ENCODE results near the gene SS18. TPM values are rescaled to one million over a fixed set of nuclear protein-coding genes. Genes with fewer than 3 reads are reported as not detected.
"Not testable (repeated sequence)": the region's sequence is repeated elsewhere in the genome, so short reads cannot be mapped to it uniquely, and the experiment has no call there.

Gene SS18
- total RNA-seq: 135 and 189 TPM in 2 replicates

GRCh38 chr18:26090130-26091046 lies at the start of gene SS18:
Gene SS18, minus strand, starts transcription at chr18:26090613. Its CDS starts 44 bp downstream, at chr18:26090569.
- peak; percentile 76 for DNase-seq (ENCODE audit: low read depth)

- DNase-seq (ENCODE audit: low read depth): no peak
These were observed 45.1 kb upstream of the SS18 start for GRCh38 chr18:26135548-26135947.

GRCh38 chr18:26134107-26134506 lies 43.7 kb upstream of the SS18 start:
- no peak for DNase-seq (ENCODE audit: low read depth)

GRCh38 chr18:26133652-26134051 lies 43.2 kb upstream of the SS18 start, which contains the start of gene PSMA8:
Gene PSMA8, plus strand, starts transcription at chr18:26133869. Its CDS starts 97 bp downstream, at chr18:26133966.
- no peak for DNase-seq (ENCODE audit: low read depth)

GRCh38 chr18:26128192-26128591 lies 37.8 kb upstream of the SS18 start:
- DNase-seq (ENCODE audit: low read depth): not testable (repeated sequence)

- no peak for DNase-seq (ENCODE audit: low read depth)
These were observed 37.4 kb upstream of the SS18 start for GRCh38 chr18:26127786-26128185.

GRCh38 chr18:26121994-26122393 lies 31.6 kb upstream of the SS18 start:
- not testable (repeated sequence) for DNase-seq (ENCODE audit: low read depth)

- DNase-seq (ENCODE audit: low read depth): no peak
These were observed 31.1 kb upstream of the SS18 start for GRCh38 chr18:26121476-26121875.

GRCh38 chr18:26119246-26119645 lies 28.8 kb upstream of the SS18 start:
- DNase-seq (ENCODE audit: low read depth): no peak

- DNase-seq (ENCODE audit: low read depth): no peak
These were observed 13.6 kb upstream of the SS18 start for GRCh38 chr18:26104035-26104434.

- DNase-seq (ENCODE audit: low read depth): no peak
These were observed 13.2 kb upstream of the SS18 start for GRCh38 chr18:26103579-26103978.

- DNase-seq (ENCODE audit: low read depth): no peak
These were observed 7.2 kb upstream of the SS18 start for GRCh38 chr18:26097563-26097962.

GRCh38 chr18:26096852-26097251 lies 6.4 kb upstream of the SS18 start:
- DNase-seq (ENCODE audit: low read depth): no peak

GRCh38 chr18:26091047-26091630 lies 726 bp upstream of the SS18 start:
- DNase-seq (ENCODE audit: low read depth): no peak

GRCh38 chr18:26089293-26090129 lies 902 bp downstream of the SS18 start:
- DNase-seq (ENCODE audit: low read depth): peak; percentile 22

- peak; percentile 11 for DNase-seq (ENCODE audit: low read depth)
These were observed 1.9 kb downstream of the SS18 start for GRCh38 chr18:26088487-26088886.

- no peak for DNase-seq (ENCODE audit: low read depth)
These were observed 3.5 kb downstream of the SS18 start for GRCh38 chr18:26086959-26087358.

- no peak for DNase-seq (ENCODE audit: low read depth)
These were observed 5.4 kb downstream of the SS18 start for GRCh38 chr18:26085056-26085455.

- no peak for DNase-seq (ENCODE audit: low read depth)
These were observed 7.3 kb downstream of the SS18 start for GRCh38 chr18:26083099-26083498.

- peak; percentile 28 for DNase-seq (ENCODE audit: low read depth)
These were observed 7.9 kb downstream of the SS18 start for GRCh38 chr18:26082475-26082874.

- no peak for DNase-seq (ENCODE audit: low read depth)
These were observed 16.2 kb downstream of the SS18 start for GRCh38 chr18:26074246-26074645.

GRCh38 chr18:26073758-26074157 lies 16.7 kb downstream of the SS18 start:
- DNase-seq (ENCODE audit: low read depth): no peak
